Right ventricle myocardium inferior (tissue), 1 donor: ENCODE results near the gene ELMO1. TPM values are rescaled to one million over a fixed set of nuclear protein-coding genes. Genes with fewer than 3 reads are reported as not detected.

Source experiments
- ATAC-seq: fragments of 200-7000 bp; cut with Tn5 transposase; one replicate; pipeline ENCODE4 v1.9.1; 2020; ENCODE audit warnings: mild to moderate bottlenecking, moderate library complexity
- DNase-seq: peaks from one replicate; pipeline ENCODE4 v3.0.0; 2021; ENCODE audit errors: missing footprints
- intact Hi-C: fragments of 100-400 bp; cut with DNase I; formaldehyde crosslinking; loops from one replicate; pipeline ENCODE4 v1.11.0; 2022
- microRNA-seq: library from miRNA; unstranded; fragments of <30 nt; microRNA quantifications from one replicate; pipeline ENCODE4 v1.2.0, GENCODE V29; 2020
- total RNA-seq: library from RNA; stranded (reverse); fragmentation: NEBNext Ultra II Directional; extraction: Animal tissue kit (Norgen Biotek cat#: 25700); gene quantifications from one replicate; pipeline ENCODE4 v1.2.1, GENCODE V29; 2021
- donor health status: DM: no; HTN: yes; CAD: no; lungs with severe emphysema.

The ELMO1 gene
- total RNA-seq, 1 donor from 2014 or later: 13.8 TPM

GRCh38 chr7:36821617-36822016 is 627.0 kb downstream of the ELMO1 start:
- no peak for ATAC-seq
- no peak for DNase-seq
- intact Hi-C loops: no loop called here

DNA sequence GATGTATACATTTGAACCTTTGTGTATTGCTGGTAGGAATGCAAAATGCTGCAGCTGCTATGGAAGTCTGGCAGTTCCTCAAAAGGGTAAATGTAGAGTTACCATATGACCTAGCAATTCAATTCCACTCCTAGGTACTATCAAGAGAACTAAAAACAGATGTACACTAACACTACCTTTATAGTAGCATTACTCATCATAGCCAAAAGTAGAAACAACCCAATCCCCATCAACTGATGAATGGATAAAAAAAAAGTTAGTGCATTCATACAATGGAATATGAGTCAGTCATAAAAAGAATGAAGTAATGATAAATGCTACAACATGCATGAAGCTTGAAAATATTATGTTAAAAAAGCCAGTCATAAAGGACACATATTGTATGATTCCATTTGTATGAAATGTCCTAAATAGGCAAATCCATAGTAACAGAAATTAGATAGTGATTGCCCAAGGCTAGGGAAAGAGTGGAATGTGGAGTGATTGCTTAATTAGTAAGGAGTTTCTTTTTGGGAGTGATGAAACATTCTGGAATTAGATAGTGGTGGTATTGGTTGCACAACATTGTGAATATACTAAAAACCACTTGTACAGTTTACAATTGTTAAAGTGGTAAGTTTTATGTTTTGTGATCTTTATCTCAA is 628.0 kb downstream of the ELMO1 start:
- DNase-seq (no peak), ATAC-seq (no peak)
- intact Hi-C loops: no loop called here

- ATAC-seq: no peak
These were observed 629.0 kb downstream of the ELMO1 start for GRCh38 chr7:36819639-36820038.

GRCh38 chr7:36814311-36814710 is 634.4 kb downstream of the ELMO1 start:
- intact Hi-C loops: no loop called here
- ATAC-seq: no peak

More at GRCh38 chr7:36819639-36820038, 629.0 kb downstream of the ELMO1 start:
- no peak for DNase-seq
- intact Hi-C loops: no loop called here

DNA sequence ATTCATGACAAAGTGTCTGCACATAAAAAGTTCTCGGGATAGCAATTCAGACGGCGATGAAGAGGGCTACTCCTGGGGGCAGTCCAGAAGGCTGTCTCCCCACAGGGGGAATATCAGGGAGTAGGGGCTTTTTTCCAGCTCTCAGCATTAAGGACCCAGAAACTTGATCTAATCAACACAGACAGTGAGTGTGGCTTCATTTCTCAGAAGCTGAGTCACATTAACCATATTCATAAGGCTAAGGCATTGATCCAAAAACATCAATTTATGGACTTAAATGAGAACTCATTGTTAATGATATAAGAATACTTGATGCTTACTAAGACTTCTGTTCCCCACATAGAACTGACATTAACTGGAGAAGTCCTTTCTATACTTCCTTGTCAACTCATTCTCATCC is 636.9 kb downstream of the ELMO1 start:
- intact Hi-C loops: no loop called here
- DNase-seq: no peak
- no peak for ATAC-seq

More at GRCh38 chr7:36814311-36814710, 634.4 kb downstream of the ELMO1 start:
- DNase-seq: no peak

GRCh38 chr7:36810489-36810888 is 638.2 kb downstream of the ELMO1 start:
- DNase-seq (no peak), ATAC-seq (no peak)
- intact Hi-C loops: no loop called here

DNA sequence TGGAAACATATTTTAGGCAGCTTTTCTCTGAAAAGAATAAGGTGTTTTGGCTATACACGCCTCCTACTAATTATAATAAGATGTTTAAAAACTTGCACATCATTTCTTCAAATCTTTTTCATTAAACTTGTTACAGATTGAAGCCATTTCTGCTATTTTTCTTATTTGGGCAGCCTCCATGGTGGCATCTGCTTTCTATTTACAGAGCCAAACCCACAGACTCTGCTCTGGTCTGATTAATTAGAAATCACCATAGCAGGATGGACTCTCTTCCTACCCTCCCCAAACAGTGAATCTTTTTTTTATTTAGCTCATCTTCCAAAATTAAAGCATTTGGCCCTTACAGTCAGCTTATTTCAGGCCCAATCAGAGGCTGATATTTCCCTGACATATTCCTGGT is 638.6 kb downstream of the ELMO1 start:
- intact Hi-C loops: no loop called here
- no peak for DNase-seq
- no peak for ATAC-seq

- DNase-seq: no peak
- ATAC-seq: no peak
- intact Hi-C loops: no loop called here
These were observed 639.2 kb downstream of the ELMO1 start for GRCh38 chr7:36809510-36809909.

DNA sequence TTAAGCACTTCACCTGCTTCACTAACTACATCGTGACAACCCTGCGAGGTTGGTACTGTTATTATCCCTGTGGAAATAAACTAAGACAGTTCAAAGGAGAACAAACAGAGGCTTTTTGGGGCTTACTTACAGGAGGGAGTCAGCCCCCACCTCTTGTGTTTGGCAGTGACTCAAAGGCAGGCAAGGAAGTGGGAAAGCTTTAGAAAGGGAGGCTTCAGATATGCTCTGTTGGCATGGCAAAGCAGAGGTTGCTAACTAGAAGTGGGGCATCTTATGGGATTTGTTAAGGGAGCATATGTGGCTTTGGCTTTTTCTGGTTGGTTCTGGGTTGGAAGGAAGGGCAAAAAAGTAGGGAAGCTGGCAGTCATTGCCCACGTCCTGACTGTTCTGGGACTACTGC is 639.6 kb downstream of the ELMO1 start:
- intact Hi-C loops: no loop called here
- ATAC-seq (no peak), DNase-seq (no peak)

DNA sequence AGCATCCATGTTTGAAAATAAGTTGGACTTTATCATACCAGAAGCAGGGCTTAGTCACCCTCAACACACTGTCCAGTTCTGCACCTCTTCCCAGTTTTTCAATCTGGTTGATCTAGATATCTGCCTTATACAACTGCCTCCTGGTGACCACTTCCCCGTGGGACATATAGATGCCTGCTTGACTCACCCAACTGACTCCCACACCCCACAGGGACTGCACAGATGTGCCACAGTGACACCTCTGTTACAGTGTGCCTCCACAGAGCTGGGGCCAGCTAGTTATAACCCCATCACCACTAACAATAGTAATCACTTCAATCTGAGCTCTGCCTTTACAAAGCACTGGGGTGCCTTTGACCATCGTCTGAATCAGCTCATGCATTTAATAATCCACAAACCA is 641.8 kb downstream of the ELMO1 start:
- no peak for DNase-seq
- no peak for ATAC-seq
- intact Hi-C loops: no loop called here

Small RNA genes lying within 50 kb of the gene (microRNA-seq; reads per million reads assigned to microRNA genes)
- not detected for gene MIR1200

Other genes starting within 250 kb of the ELMO1 start
- gene GPR141, start 234.9 kb upstream of the ELMO1 start, total RNA-seq: 0.60 TPM